NCI-H2171 (cell line): ENCODE results near the gene TRPM7.
A peak's percentile ranks its signal among the peaks of the same experiment; 100 is the strongest.
"Not testable (repeated sequence)": the region's sequence is repeated elsewhere in the genome, so short reads cannot be mapped to it uniquely, and the experiment has no call there.

Source experiments
- DNase-seq: peaks from one replicate; lab custom pipeline; 2025; lab: John Stamatoyannopoulos, UW

The TRPM7 gene

GRCh38 chr15:50655555-50655954 is 31.0 kb downstream of the TRPM7 start:
- no peak for DNase-seq

- no peak for DNase-seq
Measured at GRCh38 chr15:50653156-50653743, 33.3 kb downstream of the TRPM7 start.

- DNase-seq, result no peak
Measured at GRCh38 chr15:50652671-50653070, 33.9 kb downstream of the TRPM7 start.

DNA sequence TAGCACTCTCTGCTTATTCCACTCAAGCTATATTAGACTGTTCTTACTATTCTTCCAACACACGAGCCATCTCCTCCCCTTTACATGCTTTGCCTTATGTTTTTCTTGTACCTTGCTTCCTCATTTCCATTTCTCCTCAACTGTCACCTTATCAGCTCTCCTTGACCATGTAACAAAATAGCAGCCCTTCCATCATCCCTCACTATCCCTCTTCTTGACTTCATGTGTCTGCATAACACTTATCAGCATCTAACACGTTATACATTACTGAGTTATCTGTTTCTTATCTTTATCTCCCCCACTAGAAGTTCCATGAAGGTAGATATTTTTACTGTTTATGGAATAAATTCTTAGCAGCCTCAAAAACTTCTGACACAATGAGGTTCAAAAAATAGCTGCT is 45.3 kb downstream of the TRPM7 start:
- no peak for DNase-seq

DNA sequence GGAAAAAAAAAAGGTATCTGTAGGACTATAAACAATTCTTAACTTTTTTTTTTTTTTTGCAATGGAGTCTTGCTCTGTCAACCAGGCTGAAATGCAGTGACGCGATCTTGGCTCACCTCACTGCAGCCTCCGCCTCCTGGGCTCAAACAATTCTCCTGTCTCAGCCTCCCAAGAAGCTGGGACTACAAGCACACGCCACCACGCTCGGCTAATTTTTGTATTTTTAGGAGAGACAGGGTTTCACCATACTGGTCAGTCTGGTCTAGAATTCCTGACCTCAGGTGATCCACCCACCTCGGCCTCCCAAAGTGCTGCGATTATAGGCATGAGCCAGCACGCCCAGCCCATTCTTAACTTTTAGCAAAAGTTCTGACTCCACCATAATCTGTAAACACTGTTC is 50.5 kb downstream of the TRPM7 start:
- no peak for DNase-seq

DNA sequence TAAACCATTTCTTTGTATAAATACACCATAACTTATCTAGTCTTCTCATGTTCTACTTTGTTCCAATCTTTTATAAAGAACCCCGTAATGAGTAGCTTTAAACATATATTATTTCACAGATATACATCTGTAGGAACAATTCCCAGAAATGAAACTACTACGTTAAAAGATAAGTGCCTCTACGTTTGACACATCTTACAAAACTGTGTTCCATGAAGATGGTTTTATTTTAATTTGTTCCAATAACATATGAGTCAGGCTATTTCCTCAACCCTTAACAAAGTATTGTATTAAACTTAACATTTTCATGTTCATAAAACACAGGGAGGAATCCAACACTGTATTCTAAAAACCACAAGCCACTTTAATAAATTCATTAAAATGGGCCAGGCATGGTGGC is 52.9 kb downstream of the TRPM7 start:
- DNase-seq, result no peak

DNA sequence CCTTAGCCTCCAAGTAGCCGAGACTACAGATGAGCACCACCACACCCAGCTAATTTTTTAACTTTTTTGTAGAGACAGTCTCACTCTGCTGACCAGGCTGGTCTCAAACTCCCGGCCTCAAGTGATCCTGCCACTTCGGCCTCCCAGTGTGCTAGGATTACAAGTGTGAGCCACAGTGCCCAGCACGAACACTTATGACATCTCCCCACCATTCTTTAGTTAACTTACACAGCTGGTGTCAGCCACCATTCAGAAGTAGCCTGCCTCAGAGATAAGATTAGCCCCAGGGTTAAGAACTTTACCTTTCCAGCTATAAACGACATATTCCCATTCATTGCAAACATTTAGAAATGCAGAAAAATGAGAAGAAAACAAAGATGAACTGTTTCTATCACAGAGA is 58.2 kb downstream of the TRPM7 start:
- no peak for DNase-seq

DNA sequence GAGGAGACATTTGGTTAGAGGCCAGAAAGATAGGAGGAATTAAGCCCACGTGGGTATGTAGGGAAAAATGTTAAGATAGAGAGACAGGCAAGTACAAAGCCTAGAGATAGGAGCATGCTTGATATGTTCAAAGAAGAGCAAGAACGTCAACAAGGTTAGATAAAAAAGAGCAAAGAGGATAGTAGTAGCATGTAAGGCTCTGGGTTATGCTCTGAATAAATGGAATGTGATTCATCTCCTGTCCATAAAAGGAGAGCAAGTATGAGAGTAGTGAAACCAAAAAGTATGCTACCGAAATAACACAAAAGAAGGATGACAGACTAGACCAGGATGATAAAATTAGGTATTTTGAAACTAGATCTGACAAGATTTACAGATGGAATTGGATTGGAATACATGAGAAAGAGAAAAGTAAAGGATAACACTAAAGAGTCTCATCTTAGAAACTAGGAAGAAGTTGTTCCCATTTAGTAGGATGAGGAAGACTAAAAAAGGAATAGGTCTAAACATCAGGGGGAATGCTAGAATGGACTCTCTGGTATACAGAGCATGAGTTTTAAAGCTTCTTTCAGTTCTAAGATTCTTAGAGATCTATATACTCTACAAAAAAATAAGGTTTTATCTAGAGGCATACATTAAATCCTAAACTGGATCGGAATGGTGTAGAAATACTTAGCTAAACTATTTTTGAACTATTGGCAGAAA is 59.1 kb downstream of the TRPM7 start:
- DNase-seq, result no peak

DNA sequence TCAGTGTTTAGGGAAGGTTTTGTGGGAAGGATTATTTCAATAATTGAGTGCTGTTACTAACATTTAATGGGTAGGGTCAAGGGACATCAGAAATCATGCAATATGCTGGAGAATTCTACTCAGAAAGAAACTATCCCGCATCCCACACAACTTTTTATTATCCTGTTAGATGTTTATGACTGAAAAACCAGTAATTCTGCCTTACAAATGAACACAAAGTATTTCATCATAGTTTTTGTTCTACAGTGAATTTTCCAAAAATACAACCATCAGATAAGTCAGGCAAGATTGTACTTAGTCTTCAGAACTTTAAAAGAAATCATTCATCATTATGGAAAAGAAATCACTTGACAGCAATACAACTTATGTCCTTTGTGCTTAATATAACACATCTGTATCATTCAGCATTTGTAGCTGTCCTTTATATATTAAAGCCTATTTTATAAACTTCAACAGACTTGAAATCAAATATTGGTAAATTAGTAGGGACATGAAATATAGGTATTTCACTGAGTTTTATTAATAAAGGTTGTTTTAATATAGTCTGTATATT is 61.9 kb downstream of the TRPM7 start:
- no peak for DNase-seq

GRCh38 chr15:50622361-50622943 is 64.1 kb downstream of the TRPM7 start:
- peak; percentile 1 for DNase-seq

- DNase-seq, result not testable (repeated sequence)
Measured at GRCh38 chr15:50616960-50617359, 69.6 kb downstream of the TRPM7 start.

- DNase-seq, result not testable (repeated sequence)
Measured at GRCh38 chr15:50616554-50616953, 70.0 kb downstream of the TRPM7 start.

DNA sequence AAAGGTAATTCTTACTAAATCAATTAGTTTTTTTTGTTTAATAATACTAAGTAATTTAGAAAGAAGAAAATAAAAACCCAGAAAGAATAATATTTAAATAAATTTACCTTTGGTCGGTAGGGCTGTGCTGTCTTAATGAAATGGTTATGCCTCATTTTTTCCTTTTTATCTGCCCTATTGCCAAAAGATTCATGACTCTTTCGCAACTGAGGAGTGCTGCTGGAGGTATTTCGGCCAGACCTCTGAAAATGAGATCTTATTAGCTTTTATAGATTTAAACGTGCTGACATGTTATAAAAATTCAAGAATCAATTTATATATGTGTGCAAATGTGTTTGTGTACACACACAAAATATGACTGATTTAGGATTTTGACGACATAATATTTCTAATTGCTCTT is 73.0 kb downstream of the TRPM7 start:
- no peak for DNase-seq

DNA sequence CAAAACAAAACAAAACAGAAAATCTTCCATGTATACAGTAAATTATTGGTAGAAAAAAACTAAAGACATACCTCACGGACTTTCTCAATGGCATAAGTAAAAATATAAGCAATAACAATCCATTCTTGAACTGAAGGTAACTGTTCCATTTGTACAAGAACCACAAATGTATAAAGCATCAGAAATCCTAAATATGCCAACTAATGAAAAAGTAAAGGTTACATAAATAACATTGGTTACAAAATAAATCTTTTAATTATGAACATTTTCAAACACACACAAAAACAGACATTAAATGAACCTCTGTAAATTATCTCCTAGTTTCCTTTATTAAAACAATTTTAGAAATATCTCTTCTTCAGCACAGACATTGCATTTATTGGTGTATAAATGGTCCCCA is 79.5 kb downstream of the TRPM7 start:
- DNase-seq, result no peak

GRCh38 chr15:50605462-50605861 is 81.1 kb downstream of the TRPM7 start:
- DNase-seq, result no peak

DNA sequence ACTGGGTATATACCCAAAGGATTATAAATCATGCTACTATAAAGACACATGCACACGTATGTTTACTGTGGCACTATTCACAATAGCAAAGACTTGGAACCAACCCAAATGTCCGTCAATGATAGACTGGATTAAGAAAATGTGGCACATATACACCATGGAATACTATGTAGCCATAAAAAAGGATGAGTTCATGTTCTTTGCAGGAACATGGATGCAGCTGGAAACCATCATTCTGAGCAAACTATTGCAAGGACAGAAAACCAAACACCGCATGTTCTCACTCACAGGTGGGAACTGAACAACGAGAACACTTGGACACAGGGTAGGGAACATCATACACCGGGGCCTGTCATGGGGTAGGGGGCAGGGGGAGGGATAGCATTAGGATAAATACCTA is 84.6 kb downstream of the TRPM7 start:
- not testable (repeated sequence) for DNase-seq

- no peak for DNase-seq
Measured at GRCh38 chr15:50594311-50594710, 92.3 kb downstream of the TRPM7 start.

DNA sequence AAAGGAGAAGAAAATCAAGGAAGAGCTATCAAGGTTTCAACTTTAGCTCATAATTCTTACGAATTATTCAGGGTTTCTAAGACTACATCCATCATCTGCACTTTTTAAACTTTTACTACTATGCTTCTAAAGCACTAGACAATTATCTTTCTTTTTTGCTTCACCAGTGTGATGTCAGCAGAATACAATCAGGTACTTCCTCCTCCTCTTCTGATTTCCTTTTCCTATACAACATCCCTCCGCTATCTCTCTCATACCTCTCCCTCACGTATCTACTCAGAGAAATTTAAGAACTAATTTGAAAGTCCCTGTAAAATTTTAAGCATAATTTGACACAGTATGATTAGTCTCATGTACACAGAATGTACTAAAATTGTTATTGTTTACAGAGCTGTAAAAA is 92.8 kb downstream of the TRPM7 start:
- DNase-seq, result no peak

GRCh38 chr15:50590288-50590687 is 96.3 kb downstream of the TRPM7 start:
- no peak for DNase-seq

GRCh38 chr15:50577492-50577891 is 109.1 kb downstream of the TRPM7 start:
- no peak for DNase-seq

GRCh38 chr15:50576166-50576565 is 110.4 kb downstream of the TRPM7 start:
- no peak for DNase-seq

DNA sequence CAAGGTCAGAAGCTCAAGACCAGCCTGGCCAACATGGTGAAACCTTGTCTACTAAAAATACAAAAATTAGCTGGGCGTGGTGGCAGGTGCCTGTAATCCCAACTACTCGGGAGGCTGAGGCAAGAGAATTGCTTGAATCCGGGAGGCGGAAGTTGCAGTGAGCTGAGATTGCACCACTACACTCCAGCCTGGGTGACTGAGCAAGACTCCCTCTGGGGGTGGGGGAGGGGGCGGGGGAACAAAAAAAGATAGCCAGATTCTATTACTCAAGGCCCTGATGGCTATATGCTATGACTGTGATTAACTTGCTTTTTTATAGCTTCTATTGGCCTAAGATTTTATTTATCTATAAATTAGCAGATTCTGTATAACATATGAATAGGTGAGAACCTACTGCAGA is 112.8 kb downstream of the TRPM7 start:
- DNase-seq, result not testable (repeated sequence)

- DNase-seq, result no peak
Measured at GRCh38 chr15:50563756-50564155, 122.8 kb downstream of the TRPM7 start.
